Mesendoderm (in vitro differentiated cells): ENCODE measurements around the gene PIEZO2.

Source experiments
- DNase-seq: peaks from one replicate; pipeline ENCODE4 v3.0.0; 2013
- H2AK5ac ChIP-seq: 2 replicates; pipeline ENCODE4 v1.6.1; 2013; ENCODE audit warnings: low read length, inconsistent platforms
- H2BK120ac ChIP-seq: 2 replicates; pipeline ENCODE4 v1.6.1; 2013; ENCODE audit warnings: low read depth, mild to moderate bottlenecking, low read length, moderate library complexity, mixed read lengths
- H2BK15ac ChIP-seq: replicated peaks from 2 replicates; pipeline ENCODE4 v1.6.1; 2013; ENCODE audit warnings: low read depth, mild to moderate bottlenecking, moderate library complexity
- H2BK5ac ChIP-seq: 2 replicates; pipeline ENCODE4 v1.6.1; 2013; ENCODE audit warnings: low read length, inconsistent platforms
- H3K18ac ChIP-seq: 2 replicates; pipeline ENCODE4 v1.6.1; 2013; ENCODE audit warnings: mild to moderate bottlenecking, low read length, mixed read lengths
- H3K23ac ChIP-seq: one replicate; pipeline ENCODE4 v1.6.1; 2013; ENCODE audit warnings: low read length
- H3K27ac ChIP-seq: 2 replicates; pipeline ENCODE4 v1.5.1; 2013; ENCODE audit warnings: low read depth, mild to moderate bottlenecking, inconsistent platforms, low read length, moderate library complexity
- H3K27me3 ChIP-seq: 2 replicates; pipeline ENCODE4 v1.6.1; 2013; ENCODE audit warnings: low read length, control low read depth, mild to moderate bottlenecking, inconsistent platforms; ENCODE audit not compliant: insufficient read depth, poor library complexity
- H3K36me3 ChIP-seq: 2 replicates; pipeline ENCODE4 v1.6.1; 2013; ENCODE audit warnings: low read length, inconsistent platforms; ENCODE audit not compliant: control insufficient read depth, insufficient read depth
- H3K4ac ChIP-seq: one replicate; pipeline ENCODE4 v1.6.1; 2013; ENCODE audit warnings: low read depth, mild to moderate bottlenecking, low read length, moderate library complexity
- H3K4me1 ChIP-seq: 2 replicates; pipeline ENCODE4 v1.6.1; 2013; ENCODE audit warnings: low read depth, low read length, inconsistent platforms; ENCODE audit not compliant: control insufficient read depth
- H3K4me2 ChIP-seq: 2 replicates; pipeline ENCODE4 v1.6.1; 2013; ENCODE audit warnings: low read length
- H3K4me3 ChIP-seq: 2 replicates; pipeline ENCODE4 v1.5.1; 2013; ENCODE audit warnings: mild to moderate bottlenecking, low read length
- H3K56ac ChIP-seq: one replicate; pipeline ENCODE4 v1.6.1; 2013; ENCODE audit warnings: low read length
- H3K79me1 ChIP-seq: 2 replicates; pipeline ENCODE4 v1.6.1; 2013; ENCODE audit warnings: low read length, inconsistent platforms
- H3K79me2 ChIP-seq: 2 replicates; pipeline ENCODE4 v1.6.1; 2013; ENCODE audit warnings: mild to moderate bottlenecking, low read length; ENCODE audit not compliant: control insufficient read depth, insufficient read depth
- H3K9ac ChIP-seq: 2 replicates; pipeline ENCODE4 v1.6.1; 2013; ENCODE audit warnings: low read length, inconsistent platforms
- H4K5ac ChIP-seq: one replicate; pipeline ENCODE4 v1.6.1; 2013; ENCODE audit warnings: low read length
- H4K8ac ChIP-seq: one replicate; pipeline ENCODE4 v1.6.1; 2013; ENCODE audit warnings: low read depth, mild to moderate bottlenecking, control low read depth, low read length, moderate library complexity
- WGBS: extraction: QIAGEN DNeasy Blood & Tissue Kit; methylation state at CpG from one replicate; pipeline ENCODE4 v1.1.7; 2013; ENCODE audit warnings: low lambda C conversion rate, missing lambda C conversion rate; ENCODE audit not compliant: insufficient coverage; ENCODE audit errors: extremely low coverage; 5-methylcytosine and 5-hydroxymethylcytosine counted together

The PIEZO2 gene

DNA sequence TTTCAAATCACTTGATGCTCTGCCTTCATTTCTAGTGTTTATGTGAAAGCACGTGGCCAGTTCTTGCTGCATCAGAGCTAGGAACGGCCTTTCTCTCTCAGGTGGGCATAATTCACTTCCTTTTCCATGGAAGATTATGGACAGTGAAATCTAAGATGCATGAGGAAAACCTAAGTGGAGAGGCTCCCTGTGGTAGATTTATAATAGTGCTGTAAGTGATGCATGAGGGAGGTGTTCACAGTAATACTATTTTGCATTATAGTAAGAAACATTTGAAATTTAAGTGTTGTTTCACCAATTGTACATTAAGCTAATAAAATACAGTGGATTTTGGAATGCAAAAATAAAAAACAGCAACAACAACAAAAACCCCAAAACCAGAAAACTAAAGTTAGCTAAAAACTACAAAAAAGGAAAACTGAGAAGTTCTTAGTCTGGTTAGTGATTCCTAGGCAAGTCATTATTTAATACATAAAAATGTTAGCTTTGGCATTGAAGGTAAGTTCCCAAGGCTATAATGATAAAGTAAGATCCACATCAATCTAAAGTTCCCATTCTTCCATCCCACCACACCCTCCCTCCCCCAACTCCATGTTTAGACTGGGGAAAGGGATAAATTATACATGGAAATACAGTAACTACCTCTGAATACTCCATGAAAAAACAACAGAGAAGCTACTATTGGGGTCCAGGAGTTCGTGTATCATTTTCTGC is 469.7 kb downstream of the PIEZO2 start:
- no CpG with 5 or more reads among the region's 3 CpGs for WGBS
- no peak overlapping the region for H2AK5ac ChIP-seq
- no peaks in the 10 kb centered on the region for H3K4me1 ChIP-seq
- no peak overlapping the region for H3K23ac ChIP-seq
- H3K9ac ChIP-seq = no peak overlapping the region
- no peaks in the 10 kb centered on the region for H3K36me3 ChIP-seq
- no peak overlapping the region for H3K4me3 ChIP-seq
- DNase-seq = no peak
- H3K79me2 ChIP-seq = no peaks in the 10 kb centered on the region
- no peak overlapping the region for H3K27ac ChIP-seq
- no peaks in the 10 kb centered on the region for H3K27me3 ChIP-seq
- H3K79me1 ChIP-seq = no peaks in the 10 kb centered on the region
- H2BK5ac ChIP-seq = no peak overlapping the region
- H3K18ac ChIP-seq = no peak overlapping the region
- H3K4me2 ChIP-seq = no peak overlapping the region
- H3K56ac ChIP-seq = no peak overlapping the region
- H2BK15ac ChIP-seq = no peak overlapping the region
- no peak overlapping the region for H3K4ac ChIP-seq
- no peak overlapping the region for H4K8ac ChIP-seq
- H4K5ac ChIP-seq = no peak overlapping the region
- no peak overlapping the region for H2BK120ac ChIP-seq

DNA sequence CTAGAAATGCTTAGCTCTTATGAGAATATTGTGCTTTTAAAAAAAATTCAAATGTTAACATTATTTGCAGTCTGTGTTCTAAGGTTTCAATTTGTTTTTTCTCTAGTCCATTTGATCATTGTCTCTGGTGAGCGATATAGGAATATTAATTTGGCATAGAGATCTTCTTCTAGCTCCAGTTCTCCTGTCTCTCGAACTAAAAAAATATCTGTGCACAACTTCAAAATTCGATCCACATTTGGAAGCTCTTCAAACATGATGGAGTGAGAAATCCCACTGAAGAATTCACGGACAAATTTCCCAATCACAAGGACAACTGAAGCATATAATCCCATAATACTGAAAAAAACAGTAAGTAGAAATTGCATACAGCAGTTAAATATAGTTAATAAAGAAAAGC is 477.9 kb downstream of the PIEZO2 start:
- DNase-seq = no peak
- WGBS = no CpG with 5 or more reads among the region's 4 CpGs
- no peak overlapping the region for H4K8ac ChIP-seq
- H4K5ac ChIP-seq = no peak overlapping the region
- no peak overlapping the region for H2BK15ac ChIP-seq
- no peak overlapping the region for H3K4me2 ChIP-seq
- H2AK5ac ChIP-seq = no peak overlapping the region
- no peak overlapping the region for H3K4ac ChIP-seq
- no peak overlapping the region for H2BK5ac ChIP-seq
- no peak overlapping the region for H3K27ac ChIP-seq
- no peaks in the 10 kb centered on the region for H3K79me1 ChIP-seq
- no peak overlapping the region for H3K18ac ChIP-seq
- no peaks in the 10 kb centered on the region for H3K4me1 ChIP-seq
- no peak overlapping the region for H3K9ac ChIP-seq
- H2BK120ac ChIP-seq = no peak overlapping the region
- H3K23ac ChIP-seq = no peak overlapping the region
- no peak overlapping the region for H3K56ac ChIP-seq
- H3K79me2 ChIP-seq = no peaks in the 10 kb centered on the region
- no peaks in the 10 kb centered on the region for H3K27me3 ChIP-seq
- no peaks in the 10 kb centered on the region for H3K36me3 ChIP-seq
- no peak overlapping the region for H3K4me3 ChIP-seq

DNA sequence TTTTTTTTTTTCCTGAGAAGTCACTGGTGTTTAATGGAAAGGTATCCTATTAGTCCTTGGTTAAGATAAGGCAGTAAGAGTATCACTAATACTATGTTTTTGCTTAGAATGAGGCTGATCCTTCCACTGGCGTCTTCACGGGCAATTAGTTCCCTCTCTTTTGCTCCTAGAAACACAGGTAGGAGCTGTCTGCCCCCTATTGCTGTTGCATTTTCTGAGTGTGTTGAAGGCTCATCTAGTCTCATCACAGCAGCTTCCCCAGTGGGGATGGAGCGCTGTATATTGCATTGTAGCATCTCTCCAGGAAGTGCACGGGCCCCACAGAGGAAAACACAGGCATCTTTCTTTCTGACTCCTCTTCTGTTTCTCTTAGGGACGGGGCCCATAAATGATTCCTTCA is 478.5 kb downstream of the PIEZO2 start:
- no peaks in the 10 kb centered on the region for H3K79me1 ChIP-seq
- no peak overlapping the region for H4K8ac ChIP-seq
- no peak overlapping the region for H2BK5ac ChIP-seq
- no peak overlapping the region for H3K23ac ChIP-seq
- no peak overlapping the region for H3K4me3 ChIP-seq
- H2BK120ac ChIP-seq = no peak overlapping the region
- no peak overlapping the region for H3K27ac ChIP-seq
- no peak overlapping the region for H2BK15ac ChIP-seq
- no peak overlapping the region for H4K5ac ChIP-seq
- H3K4ac ChIP-seq = no peak overlapping the region
- H2AK5ac ChIP-seq = no peak overlapping the region
- no peaks in the 10 kb centered on the region for H3K4me1 ChIP-seq
- DNase-seq = no peak
- no peaks in the 10 kb centered on the region for H3K79me2 ChIP-seq
- no CpG with 5 or more reads among the region's 5 CpGs for WGBS
- no peak overlapping the region for H3K56ac ChIP-seq
- H3K18ac ChIP-seq = no peak overlapping the region
- no peak overlapping the region for H3K9ac ChIP-seq
- no peak overlapping the region for H3K4me2 ChIP-seq
- no peaks in the 10 kb centered on the region for H3K36me3 ChIP-seq
- no peaks in the 10 kb centered on the region for H3K27me3 ChIP-seq

DNA sequence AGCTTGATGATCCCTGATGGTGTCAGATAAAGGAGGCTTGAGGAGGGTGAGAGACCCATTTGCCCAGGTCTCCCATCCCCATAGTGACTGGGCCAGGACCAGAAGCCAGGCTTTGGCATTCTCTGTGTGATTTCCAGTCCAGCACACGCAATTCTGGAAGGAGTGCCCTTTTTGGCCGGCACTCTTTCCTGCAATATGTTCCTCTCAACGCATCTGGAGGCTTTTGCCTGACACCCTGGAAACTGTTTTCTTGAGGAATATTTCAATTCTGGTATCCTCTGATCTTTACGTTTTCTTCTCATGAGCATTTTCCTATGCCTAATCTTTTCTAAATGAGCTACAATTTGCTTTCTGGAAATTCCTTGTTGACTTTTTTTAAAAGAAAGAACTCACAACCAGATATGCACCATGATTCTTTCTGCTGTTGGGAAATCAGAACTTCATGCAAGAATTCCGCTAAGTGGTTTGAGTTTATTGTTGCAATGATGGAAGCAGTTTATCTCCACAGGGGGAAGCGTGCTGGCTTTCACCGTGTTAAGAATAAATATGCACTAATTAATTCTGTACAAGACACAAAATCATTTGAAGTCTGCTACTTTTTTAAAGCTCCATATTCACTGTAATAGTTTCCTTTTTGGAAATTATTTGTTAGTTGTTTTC is 479.8 kb downstream of the PIEZO2 start:
- Histone ChIP-seq H3K27me3 (no peaks in the 10 kb centered on the region), H3K4me3 (no peak overlapping the region), H2AK5ac (no peak overlapping the region), H3K18ac (no peak overlapping the region), H3K36me3 (no peaks in the 10 kb centered on the region), H3K4me1 (no peaks in the 10 kb centered on the region), H3K79me2 (no peaks in the 10 kb centered on the region), H3K56ac (no peak overlapping the region), H2BK120ac (no peak overlapping the region), H3K4ac (no peak overlapping the region), H3K79me1 (no peaks in the 10 kb centered on the region), H2BK5ac (no peak overlapping the region), H3K23ac (no peak overlapping the region), H2BK15ac (no peak overlapping the region), H3K27ac (no peak overlapping the region), H4K8ac (no peak overlapping the region), H4K5ac (no peak overlapping the region), H3K9ac (no peak overlapping the region), H3K4me2 (no peak overlapping the region)
- no CpG with 5 or more reads among the region's 7 CpGs for WGBS
- peak; percentile 42 for DNase-seq

DNA sequence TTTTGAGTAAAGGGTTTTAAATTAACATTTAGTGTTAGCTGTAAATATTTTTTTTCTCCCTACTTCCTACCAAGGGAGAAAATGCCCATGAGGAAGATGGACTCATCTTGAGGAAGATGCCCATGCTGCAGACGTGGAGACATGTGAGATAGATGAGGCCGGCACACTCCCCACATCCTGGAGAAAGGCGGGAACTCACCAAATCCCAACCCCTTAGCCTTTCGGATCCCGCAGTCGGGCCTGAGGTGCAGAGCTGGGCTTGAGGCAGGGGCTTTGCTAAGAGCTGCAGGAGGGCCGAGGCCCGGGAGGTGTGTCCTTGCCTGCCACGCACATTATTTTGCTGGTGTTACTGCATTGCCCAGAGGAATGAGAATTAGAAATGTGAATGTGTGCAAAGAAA is 485.6 kb downstream of the PIEZO2 start:
- H3K4me3 ChIP-seq = no peak overlapping the region
- H3K36me3 ChIP-seq = no peaks in the 10 kb centered on the region
- WGBS = no CpG with 5 or more reads among the region's 9 CpGs
- no peak overlapping the region for H2BK15ac ChIP-seq
- H3K9ac ChIP-seq = no peak overlapping the region
- H3K27ac ChIP-seq = no peak overlapping the region
- H3K23ac ChIP-seq = no peak overlapping the region
- H3K18ac ChIP-seq = no peak overlapping the region
- H2BK120ac ChIP-seq = no peak overlapping the region
- peaks cover 8% of the 10 kb centered on the region for H3K4me1 ChIP-seq
- DNase-seq = no peak
- H4K8ac ChIP-seq = no peak overlapping the region
- H3K79me2 ChIP-seq = no peaks in the 10 kb centered on the region
- no peak overlapping the region for H4K5ac ChIP-seq
- H3K79me1 ChIP-seq = no peaks in the 10 kb centered on the region
- no peaks in the 10 kb centered on the region for H3K27me3 ChIP-seq
- no peak overlapping the region for H3K56ac ChIP-seq
- no peak overlapping the region for H2AK5ac ChIP-seq
- no peak overlapping the region for H2BK5ac ChIP-seq
- no peak overlapping the region for H3K4me2 ChIP-seq
- H3K4ac ChIP-seq = no peak overlapping the region

DNA sequence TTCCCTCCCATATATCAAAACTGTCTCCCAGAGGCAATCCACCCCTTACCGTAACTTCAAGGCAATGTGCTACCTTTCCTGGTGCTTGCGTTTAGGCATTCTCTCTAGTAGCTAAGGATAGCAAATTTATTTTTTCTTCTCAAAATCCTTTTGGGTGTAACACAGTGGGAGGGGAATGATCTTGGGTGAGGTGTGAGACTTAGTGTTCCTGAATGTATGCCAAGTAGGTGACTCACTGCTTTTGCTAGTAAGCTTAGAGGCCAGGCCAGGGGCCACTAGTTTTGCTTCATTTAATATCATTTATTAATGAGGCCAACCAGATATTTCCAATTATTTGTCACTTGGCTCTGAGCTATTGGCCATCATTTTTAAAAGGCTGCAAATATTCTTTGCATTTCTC is 488.1 kb downstream of the PIEZO2 start:
- Histone ChIP-seq H3K36me3 (no peaks in the 10 kb centered on the region), H4K5ac (no peak overlapping the region), H2BK120ac (no peak overlapping the region), H3K27me3 (no peaks in the 10 kb centered on the region), H4K8ac (no peak overlapping the region), H3K79me1 (no peaks in the 10 kb centered on the region), H3K56ac (no peak overlapping the region), H3K9ac (no peak overlapping the region), H2BK5ac (no peak overlapping the region), H3K23ac (no peak overlapping the region), H3K4me2 (no peak overlapping the region), H3K27ac (no peak overlapping the region), H3K79me2 (no peaks in the 10 kb centered on the region), H2AK5ac (no peak overlapping the region), H3K4me1 (peaks cover 8% of the 10 kb centered on the region), H2BK15ac (no peak overlapping the region), H3K4ac (no peak overlapping the region), H3K18ac (no peak overlapping the region), H3K4me3 (no peak overlapping the region)
- no CpG with 5 or more reads among the region's 2 CpGs for WGBS
- DNase-seq = peak; percentile 63
